Heart left ventricle (tissue), 16 donors: ENCODE measurements around the gene IGFBP5. TPM values are rescaled to one million over a fixed set of nuclear protein-coding genes. Genes with fewer than 3 reads are reported as not detected.

ENCODE experiments used
- ATAC-seq, 4 donors: fragments of 200-7000 bp; cut with Tn5 transposase; one replicate each; pipeline ENCODE4 v1.9.1; 2020 to 2022; ENCODE audit warnings: moderate library complexity in 4 of 4, mild to moderate bottlenecking in 3 of 4, moderate number of reproducible peaks in 1 of 4
- DNase-seq, 5 donors: peaks; one replicate each; pipeline ENCODE4 v3.0.0-alpha.2; 2020
- H3K27ac ChIP-seq, 12 donors: fragments of 200-600 bp; sonication (generic) in 4 of 12; one replicate each; pipeline versions ENCODE4 v1.5.0 to v1.8.0; 2016 to 2022; ENCODE audit warnings: mild to moderate bottlenecking in 2 of 12
- H3K27me3 ChIP-seq, 9 donors: fragments of 200-600 bp; sonication (generic) in 2 of 9; one replicate each; pipeline versions ENCODE4 v1.5.1 to v1.8.0; 2016 to 2022; ENCODE audit warnings: mild to moderate bottlenecking in 3 of 9
- H3K36me3 ChIP-seq, 9 donors: fragments of 200-600 bp; sonication (generic) in 2 of 9; one replicate each; pipeline versions ENCODE4 v1.5.0 to v1.8.0; 2018 to 2022; ENCODE audit warnings: mild to moderate bottlenecking in 2 of 9
- H3K4me1 ChIP-seq, 12 donors: fragments of 200-600 bp; sonication (generic) in 4 of 12; one replicate each; pipeline versions ENCODE4 v1.5.0 to v1.8.0; 2016 to 2022; ENCODE audit warnings: mild to moderate bottlenecking in 3 of 12
- H3K4me3 ChIP-seq, 12 donors: fragments of 200-600 bp; sonication (generic) in 4 of 12; one replicate each; pipeline versions ENCODE4 v1.5.0 to v1.8.0; 2017 to 2022; ENCODE audit warnings: mild to moderate bottlenecking in 9 of 12, moderate library complexity in 4 of 12
- H3K9me3 ChIP-seq, 12 donors: fragments of 200-600 bp; sonication (generic) in 4 of 12; one replicate each; pipeline versions ENCODE4 v1.5.0 to v1.8.0; 2016 to 2022; ENCODE audit warnings: mild to moderate bottlenecking in 1 of 12
- POLR2A ChIP-seq, 2 donors: fragments of 450-650 bp; IDR thresholded peaks; one replicate each; pipeline ENCODE4 v1.6.1; 2017; ENCODE audit warnings: antibody characterized with exemption in 2 of 2, mild to moderate bottlenecking in 2 of 2, moderate library complexity in 2 of 2
- WGBS, 4 donors: extraction: QIAGEN DNeasy Blood & Tissue Kit in 2 of 4; methylation state at CpG; one replicate each; pipeline versions ENCODE4 v1.1.5 to v1.1.7; 2013 to 2018; 5-methylcytosine and 5-hydroxymethylcytosine counted together
- intact Hi-C, 10 donors: fragments of 100-400 bp; cut with DNase I; formaldehyde crosslinking; loops; one replicate each; pipeline versions ENCODE4 v1.11.1 to v1.14.2; 2022
- polyA plus RNA-seq, 2 donors: library from polyadenylated mRNA; stranded (reverse); fragments of 200-250 nt; gene quantifications; one replicate each; pipeline ENCODE4 v1.2.3, GENCODE V29; 2013
- total RNA-seq, 9 donors: library from RNA; depleted of rRNA in 2 of 9; stranded (reverse); fragments of >200 nt in 2 of 9; fragmentation: NEBNext Ultra II Directional in 3 of 9; extraction: Animal tissue kit (Norgen Biotek cat#: 25700) in 3 of 9; gene quantifications; one replicate each; pipeline versions ENCODE4 v1.1.0 to v1.2.4, GENCODE V29; 2016 to 2023
- TF ChIP-seq, protein P1 (sequence below), 12 donors: fragments of 200-600 bp; sonication (generic) in 4 of 12; IDR thresholded peaks; one replicate each; pipeline versions ENCODE4 v1.5.0 to v1.8.0; 2018 to 2022; ENCODE audit warnings: antibody characterized with exemption in 12 of 12, mild to moderate bottlenecking in 5 of 12
- donor health status: ischemic (EF 13 %, LVEDD 7.1; RV severe dilation, severe dysfunction).
- donor health status: healthy with polysubstance abuse.
- donor health status: DM: no; HTN: yes; CAD: no.
- donor health status: DM: no; HTN: no; CAD: no.
- donor health status: ischemic (EF 25% LVEDD 6.9; RV normal size, moderate dysfunction).
- donor health status: ischemic (EF 25% LVEDD 5.7; RV mildly dilated, moderate dysfunction).
- donor health status: healthy.
- donor health status: DM: yes; HTN: yes; CAD: no.
- donor health status: ischemic (EF 35%, LVEDD 5.7; RV mildly dilated, moderate dysfunction).
- donor health status: nonischemic (EF 11% LVEDD 7.7; RV severe dilation, severe dysfunction).
- donor health status: DM: yes; HTN: yes; CAD: no.
- donor health status: PGD.
- donor health status: ischemic (EF 29% LVEDD 5.4; RV normal size, mild dysfunction).
- donor health status: nonischemic (EF 23%, LVEDD 6.1; RV moderate dilation, normal function).

Gene IGFBP5
- total and polyA plus RNA-seq, 11 donors: 58.2 to 441 (median 129) TPM

DNA sequence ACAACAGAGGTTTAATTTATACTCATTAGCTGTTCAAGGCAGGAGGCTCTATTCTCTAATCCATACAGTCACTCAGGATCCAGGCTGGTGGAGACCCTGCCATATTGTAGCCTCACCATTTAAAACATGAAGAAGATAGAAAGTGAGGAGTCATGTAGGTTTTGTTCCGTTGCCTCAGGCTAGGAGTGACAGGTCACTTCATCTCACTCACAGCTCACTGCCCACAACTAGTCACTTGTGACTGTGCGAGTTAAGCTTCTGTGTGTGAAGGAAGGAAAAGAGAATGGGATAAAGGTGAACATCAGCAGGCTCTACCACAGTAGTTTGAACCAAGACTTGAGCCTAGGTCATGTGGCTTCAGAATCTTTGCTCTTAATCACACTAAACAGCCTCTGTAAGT lies 71.1 kb downstream of the IGFBP5 start:
- Histone ChIP-seq H3K27ac (no peak overlapping the region), H3K36me3 (no peaks in the 10 kb centered on the region), H3K4me1 (peaks cover 0 to 13% (median 5%) of the 10 kb centered on the region in 12 donors), H3K27me3 (no peaks in the 10 kb centered on the region), H3K9me3 (peaks cover 0 to 6% (median 0%) of the 10 kb centered on the region in 12 donors), H3K4me3 (no peak overlapping the region)
- 95 to 98% (median 96%) methylated on average over 2 of the region's 2 CpGs for WGBS, 4 donors
- no peak for DNase-seq
- intact Hi-C loops: no loop called here
- no peak for ATAC-seq
- TF ChIP-seq POLR2A (IDR thresholded peaks at IDR 0.05): no peak
- TF ChIP-seq, protein P1, sequence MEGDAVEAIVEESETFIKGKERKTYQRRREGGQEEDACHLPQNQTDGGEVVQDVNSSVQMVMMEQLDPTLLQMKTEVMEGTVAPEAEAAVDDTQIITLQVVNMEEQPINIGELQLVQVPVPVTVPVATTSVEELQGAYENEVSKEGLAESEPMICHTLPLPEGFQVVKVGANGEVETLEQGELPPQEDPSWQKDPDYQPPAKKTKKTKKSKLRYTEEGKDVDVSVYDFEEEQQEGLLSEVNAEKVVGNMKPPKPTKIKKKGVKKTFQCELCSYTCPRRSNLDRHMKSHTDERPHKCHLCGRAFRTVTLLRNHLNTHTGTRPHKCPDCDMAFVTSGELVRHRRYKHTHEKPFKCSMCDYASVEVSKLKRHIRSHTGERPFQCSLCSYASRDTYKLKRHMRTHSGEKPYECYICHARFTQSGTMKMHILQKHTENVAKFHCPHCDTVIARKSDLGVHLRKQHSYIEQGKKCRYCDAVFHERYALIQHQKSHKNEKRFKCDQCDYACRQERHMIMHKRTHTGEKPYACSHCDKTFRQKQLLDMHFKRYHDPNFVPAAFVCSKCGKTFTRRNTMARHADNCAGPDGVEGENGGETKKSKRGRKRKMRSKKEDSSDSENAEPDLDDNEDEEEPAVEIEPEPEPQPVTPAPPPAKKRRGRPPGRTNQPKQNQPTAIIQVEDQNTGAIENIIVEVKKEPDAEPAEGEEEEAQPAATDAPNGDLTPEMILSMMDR (IDR thresholded peaks at IDR 0.05): no peak

GRCh38 chr2:216622526-216622925 lies 72.8 kb downstream of the IGFBP5 start:
- no peak for DNase-seq
- TF ChIP-seq POLR2A (IDR thresholded peaks at IDR 0.05): no peak
- TF ChIP-seq, protein P1 (IDR thresholded peaks at IDR 0.05): no peak
- no peak for ATAC-seq
- intact Hi-C loops: no loop called here
- Histone ChIP-seq H3K27me3 (no peaks in the 10 kb centered on the region), H3K4me3 (no peak overlapping the region), H3K4me1 (peaks cover 0 to 13% (median 5%) of the 10 kb centered on the region in 12 donors), H3K27ac (no peak overlapping the region), H3K36me3 (no peaks in the 10 kb centered on the region), H3K9me3 (peaks cover 0 to 6% (median 0%) of the 10 kb centered on the region in 12 donors)
- WGBS, 4 donors: 77 to 90% (median 84%) methylated on average over 4 of the region's 4 CpGs

Other genes starting within 250 kb of the IGFBP5 start
- gene RPL37A, start 196.7 kb downstream of the IGFBP5 start, total RNA-seq: 1,000 to 10,000 TPM in 7 of 9 donors, 100 to 1,000 TPM in 2; 602 to 2,166 (median 1,938) TPM
- 1,000 to 10,000 TPM; 3,067 to 3,426 TPM for gene RPL37A, start 196.7 kb downstream of the IGFBP5 start, polyA plus RNA-seq
- gene IGFBP2, start 62.1 kb downstream of the IGFBP5 start, total RNA-seq: 100 to 1,000 TPM in 6 of 9 donors, 10 to 100 TPM in 3; 57.2 to 326 (median 113) TPM
- gene IGFBP2, start 62.1 kb downstream of the IGFBP5 start, polyA plus RNA-seq: 100 to 1,000 TPM in 1 of 2 donors, 10 to 100 TPM in 1; 90.7 to 172 TPM
- gene TNP1, start 164.5 kb upstream of the IGFBP5 start, total RNA-seq: not detected
- gene TNP1, start 164.5 kb upstream of the IGFBP5 start, polyA plus RNA-seq: not detected